Tongue (tissue), 2 donors: ENCODE data around the gene LPP. TPM values are rescaled to one million over a fixed set of nuclear protein-coding genes. Genes with fewer than 3 reads are reported as not detected.

Source experiments
- DNase-seq: peaks from one replicate; pipeline ENCODE4 v3.0.0-alpha.2; 2015
- total RNA-seq: library from RNA; depleted of rRNA; stranded (reverse); fragments of >200 nt; gene quantifications from one replicate; pipeline ENCODE4 v1.2.3, GENCODE V29; 2014

The LPP gene
- total RNA-seq, 1 donor from 2014 or later = 59.4 TPM

DNA sequence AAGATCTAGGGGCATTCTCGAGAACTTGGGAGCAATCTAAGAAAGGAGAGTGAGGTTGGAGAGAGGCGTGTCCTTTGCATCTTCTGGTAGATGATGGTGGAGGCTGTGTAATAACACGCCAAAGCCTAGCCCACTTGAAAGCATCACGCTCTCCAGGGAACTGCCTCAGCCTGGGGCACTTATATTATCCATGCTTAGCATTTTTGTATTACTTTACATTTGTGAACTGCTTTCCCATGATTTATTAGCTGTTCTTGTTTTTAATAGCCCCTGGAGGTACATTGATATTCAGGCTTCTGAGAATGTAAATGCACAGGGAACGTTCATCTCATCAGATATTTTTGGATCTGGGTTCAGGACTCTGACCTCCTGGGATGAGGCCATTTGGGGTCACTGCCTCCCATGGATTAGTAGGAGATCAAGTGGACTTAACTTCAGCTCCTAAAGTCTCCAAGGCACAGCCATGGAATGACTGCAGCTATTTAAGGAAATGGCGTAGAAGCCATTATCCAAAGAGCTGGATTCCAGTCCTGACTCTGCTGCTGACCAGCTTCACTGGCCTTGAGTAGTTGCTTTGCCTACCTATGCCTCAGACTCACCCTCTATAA, 124.9 kb downstream of the LPP start:
- DNase-seq = peak; percentile 59

DNA sequence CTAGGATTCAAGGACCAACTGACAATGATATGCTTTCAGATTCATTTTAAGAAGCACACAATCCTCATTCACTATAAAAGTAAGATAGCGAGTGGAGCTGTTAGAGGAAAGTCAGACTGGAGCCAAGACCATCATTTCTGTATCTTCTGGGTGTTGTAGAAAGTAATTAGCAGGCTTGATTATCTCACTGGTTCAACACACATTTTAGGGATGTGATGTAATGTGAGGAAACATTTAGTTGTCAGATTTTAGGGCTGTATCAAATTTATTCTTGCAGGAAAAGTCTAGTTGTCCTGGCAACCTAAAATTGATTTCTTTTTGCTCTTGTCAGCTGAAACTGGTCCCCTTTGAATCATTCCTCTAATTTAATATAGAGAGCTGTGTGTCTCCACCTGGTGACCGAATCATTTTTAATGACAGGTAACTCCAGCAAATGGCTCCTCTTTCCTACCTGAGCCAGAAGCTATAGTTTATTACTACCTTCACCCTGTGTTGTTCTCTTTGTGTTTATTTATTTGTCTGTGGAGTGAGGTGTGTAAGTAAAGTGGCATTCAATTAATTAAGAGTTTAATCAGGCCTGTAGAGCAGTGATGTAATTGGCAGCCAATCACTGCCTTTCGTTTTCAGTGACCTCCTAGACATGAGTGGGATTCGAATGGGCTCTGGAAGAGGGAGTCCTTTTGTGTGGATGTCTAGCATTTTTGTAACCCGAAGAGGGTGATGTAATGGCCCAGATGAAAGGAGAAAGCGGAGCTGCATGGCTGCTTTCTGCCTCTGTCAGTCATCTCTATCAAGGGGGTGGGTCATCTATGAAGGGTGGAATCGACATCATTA, 125.8 kb downstream of the LPP start:
- DNase-seq = peak; percentile 44

GRCh38 chr3:188280627-188281026, 126.7 kb downstream of the LPP start:
- no peak for DNase-seq

DNA sequence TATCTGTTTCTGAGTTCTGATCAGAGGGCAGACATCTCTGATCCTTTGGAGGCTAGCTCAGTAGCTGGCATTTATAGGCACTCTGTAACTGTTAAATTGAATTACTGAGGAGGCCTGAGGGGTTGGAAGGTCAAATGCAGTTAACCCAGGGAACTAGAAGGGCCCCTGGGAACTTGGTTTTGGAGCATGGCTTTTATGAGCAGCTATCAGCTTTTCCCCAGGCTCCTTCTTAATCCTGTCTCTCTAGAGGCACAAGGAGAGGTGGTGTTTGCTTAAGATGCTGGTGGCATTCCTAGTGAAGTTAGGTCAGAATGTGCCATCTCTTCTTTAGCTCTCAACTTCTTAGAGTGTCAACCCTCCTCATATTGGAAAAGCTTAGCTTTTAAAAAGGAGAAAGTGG, 128.9 kb downstream of the LPP start:
- no peak for DNase-seq

DNA sequence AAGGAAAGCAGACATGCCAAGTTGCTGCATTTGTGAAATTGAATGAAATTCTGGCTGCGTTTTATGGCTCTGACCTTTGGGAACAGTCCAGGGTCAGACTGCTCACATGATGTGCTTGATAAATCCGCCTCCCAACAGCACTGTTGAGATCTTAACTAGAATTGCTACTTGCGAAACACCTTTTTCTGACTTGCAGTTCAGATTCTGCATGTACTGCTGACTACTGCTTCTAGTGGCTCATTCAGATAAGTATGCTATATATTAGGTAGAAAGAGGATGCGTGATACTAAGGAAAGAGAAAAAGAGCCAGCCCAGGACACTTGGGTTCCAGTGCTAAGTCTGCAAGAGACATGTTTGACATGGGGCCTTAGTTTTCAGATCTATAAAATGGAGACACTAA, 129.4 kb downstream of the LPP start:
- no peak for DNase-seq

- DNase-seq = no peak
Measured at GRCh38 chr3:188284455-188285212, 130.7 kb downstream of the LPP start.

DNA sequence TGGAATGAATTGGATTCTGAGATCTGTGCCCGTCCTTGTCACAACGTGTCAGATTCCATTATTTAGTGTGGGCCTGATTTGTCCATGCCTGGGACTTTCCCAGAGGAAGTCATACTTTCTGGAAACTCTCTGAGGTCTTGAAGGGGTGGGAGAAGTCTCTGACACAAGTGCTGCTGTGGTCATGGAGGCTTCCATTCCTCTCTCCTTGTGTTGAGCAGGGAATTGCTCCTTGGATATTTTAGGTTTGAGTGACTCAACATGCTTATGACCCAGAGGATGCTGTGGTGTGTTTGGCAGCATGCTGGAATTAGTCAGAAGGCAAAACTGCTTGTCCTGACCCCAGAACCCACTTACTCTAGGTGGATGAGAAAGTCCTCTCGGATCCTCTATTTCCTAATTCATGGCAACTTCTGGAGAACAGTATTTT, 132.1 kb downstream of the LPP start:
- no peak for DNase-seq

DNA sequence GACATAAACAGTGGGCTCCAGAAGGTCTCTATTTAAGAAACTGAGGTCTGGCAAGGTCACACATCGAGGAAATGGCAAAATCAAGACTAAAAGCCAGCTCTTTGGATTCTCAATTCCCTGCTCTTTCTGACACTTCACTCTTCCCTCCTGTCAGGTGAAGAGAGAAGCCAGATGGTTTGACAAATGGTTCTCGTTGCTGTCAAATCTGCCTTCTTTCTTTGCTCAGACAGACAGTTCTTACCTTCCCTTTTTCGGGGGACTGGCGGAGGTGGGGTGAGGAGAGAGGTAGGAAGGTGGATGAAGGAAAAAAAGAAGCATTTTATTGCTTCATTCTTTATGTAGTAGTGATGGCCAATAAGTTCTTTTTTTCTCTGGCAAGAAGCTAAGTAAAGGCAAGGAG, 133.4 kb downstream of the LPP start:
- no peak for DNase-seq

DNA sequence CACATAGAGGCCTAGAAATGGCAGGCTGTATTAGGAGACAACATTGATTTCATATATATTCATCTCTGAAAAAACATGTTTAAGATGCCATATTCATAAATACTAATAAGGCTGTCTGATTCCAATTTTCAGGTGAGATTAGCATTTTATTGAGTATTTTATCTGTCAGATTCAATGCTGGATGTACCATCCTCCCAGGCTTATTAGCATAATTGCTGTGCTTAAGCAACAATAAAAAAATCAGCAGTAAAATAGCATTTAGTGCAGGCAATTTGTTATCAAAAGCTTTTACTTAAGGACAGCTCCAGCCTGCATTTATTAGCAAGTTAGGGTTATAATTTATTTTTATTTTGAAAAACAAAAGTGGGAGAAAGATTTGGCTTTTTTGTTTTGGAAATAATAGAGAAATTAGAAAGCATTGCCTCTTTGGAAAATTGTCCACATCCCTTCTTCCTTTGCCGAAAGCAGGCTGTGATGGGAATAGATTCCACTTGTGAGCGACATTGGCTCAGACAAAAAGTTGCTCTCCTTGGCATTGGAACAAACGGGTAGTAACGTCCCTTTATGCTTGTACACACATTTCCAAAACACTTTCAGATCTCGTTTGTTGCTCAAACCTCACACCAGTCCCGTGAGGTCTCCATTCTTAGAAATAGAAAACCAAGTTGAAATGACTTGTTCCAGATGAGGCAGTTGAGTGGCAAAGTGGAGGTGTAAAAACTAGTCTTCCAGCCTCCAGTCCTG, 134.0 kb downstream of the LPP start:
- no peak for DNase-seq

DNA sequence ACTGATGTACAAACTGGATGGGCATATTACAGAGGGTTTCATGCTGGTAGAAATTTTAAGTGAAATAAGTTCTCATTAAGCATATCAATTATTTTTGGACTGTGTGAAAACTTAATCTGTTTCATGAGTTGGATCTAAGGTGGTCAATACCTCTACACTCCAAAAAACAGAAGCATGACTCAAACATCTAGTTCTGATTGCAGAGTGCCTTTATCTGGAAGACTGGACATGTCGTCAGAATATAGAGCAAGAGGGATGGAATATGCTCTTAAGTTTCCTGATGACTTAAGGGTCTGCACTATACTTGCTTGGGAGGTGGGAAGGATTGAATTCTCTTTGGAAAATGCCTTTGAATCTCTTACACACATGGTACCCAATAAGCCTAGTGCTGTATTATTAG, 138.3 kb downstream of the LPP start:
- DNase-seq = no peak

DNA sequence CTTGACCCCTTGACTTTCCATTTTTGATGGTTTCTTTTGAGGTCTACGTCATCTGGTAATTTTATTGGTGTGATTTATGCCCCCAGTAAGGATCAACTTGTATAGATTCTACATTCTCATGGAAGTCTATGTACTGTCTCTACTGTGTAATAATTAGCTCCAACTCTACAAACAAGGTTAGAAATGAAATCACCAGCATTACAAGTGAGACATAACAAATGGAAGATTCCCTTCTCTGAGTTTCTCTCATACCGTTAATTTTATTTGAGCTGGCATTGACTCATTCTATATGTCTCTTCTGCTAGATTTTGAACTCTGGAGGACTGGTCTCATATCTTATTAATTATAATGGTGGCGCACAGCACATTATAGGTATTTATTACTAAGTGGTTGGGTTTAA, 138.9 kb downstream of the LPP start:
- no peak for DNase-seq

- no peak for DNase-seq
Measured at GRCh38 chr3:188294113-188294512, 140.2 kb downstream of the LPP start.

DNA sequence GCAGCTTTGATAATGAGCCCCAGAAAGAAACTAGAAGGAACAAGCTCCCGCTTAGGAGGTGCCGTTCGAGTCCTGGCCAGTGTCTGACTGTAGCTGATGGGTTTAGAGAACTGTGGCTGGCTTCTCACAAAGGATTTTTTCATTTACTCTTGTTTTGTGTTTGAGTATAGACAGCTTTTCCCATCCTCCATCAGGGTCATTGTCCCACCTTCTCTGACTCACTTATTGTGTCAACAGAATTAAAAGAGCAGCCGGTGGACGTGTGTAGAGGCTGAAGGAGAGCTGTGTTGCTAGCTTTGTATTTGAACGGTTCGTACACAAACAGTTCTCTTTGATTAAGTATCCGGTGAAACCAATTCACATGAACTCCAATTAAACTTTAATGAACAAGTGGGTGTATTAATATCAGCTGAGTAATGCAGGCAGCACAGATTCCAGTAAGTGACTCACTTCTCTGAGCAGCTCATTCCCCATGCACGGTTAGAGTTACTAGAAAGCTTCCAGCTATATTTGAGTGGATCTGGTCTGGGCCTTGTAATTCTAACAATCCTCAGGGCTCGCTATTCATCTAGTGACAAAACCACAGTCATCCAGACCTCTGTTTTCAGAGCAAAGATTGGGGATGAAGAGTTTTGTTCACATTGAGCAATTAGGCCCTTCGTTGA, 141.0 kb downstream of the LPP start:
- peak; percentile 59 for DNase-seq

DNA sequence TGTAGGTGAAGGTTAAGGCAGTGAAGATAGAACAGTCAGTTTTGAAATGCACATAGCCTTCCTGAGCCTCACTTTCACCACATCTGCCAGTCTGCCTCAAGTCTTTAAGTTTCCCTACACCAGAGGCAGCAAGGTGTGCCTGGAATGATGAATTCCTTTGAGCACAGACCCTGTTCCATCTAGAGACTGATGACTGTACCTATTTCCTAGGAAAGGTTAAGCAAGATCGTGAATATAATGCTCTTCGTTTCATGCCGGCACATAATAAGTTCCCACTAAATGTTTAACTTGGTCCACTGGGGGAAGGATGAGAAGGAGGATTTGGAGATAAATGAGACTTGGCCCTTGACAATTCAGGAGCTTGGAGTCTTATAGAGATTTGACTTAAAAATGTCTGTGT, 141.9 kb downstream of the LPP start:
- DNase-seq = no peak

GRCh38 chr3:188296761-188297612, 143.0 kb downstream of the LPP start:
- DNase-seq = no peak

- DNase-seq = no peak
Measured at GRCh38 chr3:188298585-188298984, 144.6 kb downstream of the LPP start.

DNA sequence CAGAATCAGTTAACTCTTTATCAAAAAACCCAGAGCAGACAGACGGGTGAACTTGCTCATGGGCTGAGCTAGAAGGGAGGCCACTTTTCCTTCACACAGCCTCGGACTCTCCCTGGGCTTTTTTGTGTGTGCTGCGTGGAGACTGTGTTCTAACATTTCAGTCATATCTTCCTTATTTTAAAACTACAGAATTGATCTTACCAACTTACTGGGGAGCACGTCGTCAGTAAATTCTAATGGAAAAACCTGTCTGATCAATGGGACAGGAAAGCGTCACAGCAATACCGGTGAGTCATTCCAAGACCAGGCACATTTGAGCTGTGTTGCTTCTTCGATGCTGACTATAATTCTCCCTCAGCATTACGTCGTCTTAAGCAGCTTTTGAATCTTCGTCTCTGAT, 145.1 kb downstream of the LPP start:
- no peak for DNase-seq

GRCh38 chr3:188299708-188300107, 145.8 kb downstream of the LPP start:
- DNase-seq = no peak

DNA sequence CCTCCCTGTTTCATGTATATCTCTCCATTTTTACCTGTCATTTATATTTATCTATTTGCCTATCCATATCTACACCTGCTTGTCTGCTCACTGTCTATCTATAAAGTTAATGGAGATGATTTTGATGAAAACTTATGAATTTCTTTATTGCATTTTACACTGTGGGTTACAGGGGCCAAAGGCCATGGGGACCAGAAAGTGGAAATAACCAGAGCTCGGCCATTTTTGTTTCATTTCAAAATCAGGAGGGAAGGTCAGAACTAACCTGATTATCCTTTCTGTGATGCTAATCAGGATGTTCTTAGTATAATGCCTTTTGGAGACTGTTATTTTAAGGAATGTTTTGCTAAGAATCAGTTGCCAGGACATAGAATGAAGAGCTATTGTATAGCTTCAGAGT, 147.2 kb downstream of the LPP start:
- no peak for DNase-seq

DNA sequence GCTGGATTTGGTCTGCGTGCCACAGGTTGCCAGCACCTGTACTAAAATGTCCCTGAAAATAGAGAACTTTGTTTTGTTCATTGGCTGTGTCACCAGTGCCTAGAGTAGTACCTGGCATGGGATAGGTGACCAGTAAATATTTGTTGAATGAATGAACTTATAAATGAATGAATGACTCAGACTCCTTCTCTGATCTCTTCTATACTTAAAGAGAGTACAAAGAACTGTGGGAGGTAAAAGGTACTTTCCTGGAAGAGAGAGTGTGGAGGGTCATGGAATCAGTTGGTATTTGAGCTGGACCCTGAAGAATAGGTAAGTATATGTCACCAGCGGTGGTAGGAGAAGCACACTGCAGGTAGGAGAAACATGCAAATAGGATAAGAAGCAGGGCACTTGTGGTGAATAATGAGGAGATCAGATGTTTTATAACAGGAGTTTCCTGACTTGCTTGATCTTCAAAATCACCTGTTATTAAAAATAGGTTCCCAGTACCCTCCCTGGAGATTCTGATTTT, 149.4 kb downstream of the LPP start:
- no peak for DNase-seq

DNA sequence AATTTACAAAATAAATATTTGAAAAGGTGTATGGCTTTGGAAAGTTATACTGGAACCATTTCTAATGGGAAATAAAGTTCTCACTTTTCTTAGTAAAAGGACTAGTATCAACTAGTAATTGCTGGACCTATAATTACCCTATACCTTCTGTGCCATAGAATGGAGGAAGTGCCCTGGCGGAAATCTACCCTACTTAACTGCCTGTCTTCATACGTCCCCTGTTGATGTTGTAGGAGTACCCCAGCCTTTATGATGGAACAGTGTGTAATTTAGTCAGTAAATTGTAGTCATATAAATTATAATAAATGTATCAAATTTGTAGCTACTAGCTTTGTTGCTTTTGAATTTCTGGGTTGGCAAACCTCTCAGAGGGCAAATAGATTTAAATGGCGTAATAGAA, 149.9 kb downstream of the LPP start:
- DNase-seq = no peak
